Measurements from ENCODE around the gene LPAR1.

GRCh38 chr9:110949081-110949480 is 89.2 kb downstream of the LPAR1 start:
- no peak for TF ChIP-seq CTCF (conservative IDR thresholded peaks at IDR 0.05; ENCODE audit: low read depth, low read length)
- no peak for TF ChIP-seq EZH2 (IDR thresholded peaks at IDR 0.05; ENCODE audit: borderline replicate concordance, low read depth, low read length, poor library complexity, severe bottlenecking)

Data from A673 (cell line).